Mesenchymal stem cell (in vitro differentiated cells and primary cell): ENCODE results near the gene INSIG1.

Experiments
- DNase-seq: peaks from one replicate; pipeline ENCODE4 v3.0.0-alpha.2; 2013
- H2AFZ ChIP-seq: one replicate; pipeline ENCODE4 v1.6.1; 2013; ENCODE audit warnings: low read depth, mild to moderate bottlenecking, control low read depth, inconsistent platforms, low read length, moderate library complexity
- H2AK5ac ChIP-seq: 2 replicates; pipeline ENCODE4 v1.6.1; 2013; ENCODE audit warnings: low read length, moderate library complexity, mild to moderate bottlenecking, inconsistent platforms; ENCODE audit not compliant: severe bottlenecking
- H2BK120ac ChIP-seq: one replicate; pipeline ENCODE4 v1.6.1; 2013; ENCODE audit warnings: low read depth, mild to moderate bottlenecking, inconsistent platforms, low read length, moderate library complexity
- H2BK12ac ChIP-seq, 2 experiments: one replicate each; pipeline ENCODE4 v1.6.1; 2013; ENCODE audit warnings: inconsistent platforms in 2 of 2, low read length in 2 of 2, mild to moderate bottlenecking in 2 of 2, moderate library complexity in 2 of 2, control low read depth in 1 of 2
- H2BK15ac ChIP-seq: one replicate; pipeline ENCODE4 v1.6.1; 2013; ENCODE audit warnings: mild to moderate bottlenecking, low read depth, inconsistent platforms; ENCODE audit not compliant: poor library complexity, severe bottlenecking
- H2BK5ac ChIP-seq: 2 replicates; pipeline ENCODE4 v1.6.1; 2013; ENCODE audit warnings: low read depth, mild to moderate bottlenecking, low read length, control low read depth, inconsistent platforms; ENCODE audit not compliant: poor library complexity, severe bottlenecking
- H3K14ac ChIP-seq, 2 experiments: one replicate each; pipeline ENCODE4 v1.6.1; 2013; ENCODE audit warnings: inconsistent platforms in 2 of 2, low read length in 2 of 2, control low read depth in 1 of 2, mild to moderate bottlenecking in 1 of 2, moderate library complexity in 1 of 2
- H3K18ac ChIP-seq, 2 experiments: one replicate each; pipeline ENCODE4 v1.6.1; 2013; ENCODE audit warnings: inconsistent platforms in 2 of 2, low read length in 2 of 2, control low read depth in 1 of 2, low read depth in 1 of 2, mild to moderate bottlenecking in 1 of 2
- H3K23ac ChIP-seq, 2 experiments: one replicate each; pipeline ENCODE4 v1.6.1; 2013; ENCODE audit warnings: inconsistent platforms in 2 of 2, low read length in 2 of 2, mild to moderate bottlenecking in 2 of 2, moderate library complexity in 2 of 2, control low read depth in 1 of 2
- H3K27ac ChIP-seq: 2 replicates; pipeline ENCODE4 v1.5.1; 2013; ENCODE audit warnings: mild to moderate bottlenecking, moderate library complexity, low read length, control low read depth, inconsistent platforms; ENCODE audit not compliant: poor library complexity, severe bottlenecking
- H3K27me3 ChIP-seq, 2 experiments: 2 replicates each; pipeline versions ENCODE4 v1.6.1 to v1.7.0; 2013; ENCODE audit warnings: low read length in 2 of 2, mild to moderate bottlenecking in 2 of 2, moderate library complexity in 2 of 2, control low read depth in 1 of 2, inconsistent platforms in 1 of 2; ENCODE audit not compliant: control insufficient read depth in 1 of 2, insufficient read depth in 1 of 2
- H3K36me3 ChIP-seq, 2 experiments: 2 replicates each; pipeline versions ENCODE4 v1.6.1 to v1.7.0; 2013; ENCODE audit warnings: low read length in 2 of 2, control low read depth in 1 of 2, inconsistent platforms in 1 of 2, low read depth in 1 of 2, mild to moderate bottlenecking in 1 of 2; ENCODE audit not compliant: insufficient read depth in 2 of 2, control insufficient read depth in 1 of 2
- H3K4ac ChIP-seq, 2 experiments: one replicate each; pipeline ENCODE4 v1.6.1; 2013; ENCODE audit warnings: inconsistent platforms in 2 of 2, low read length in 2 of 2, mild to moderate bottlenecking in 2 of 2, moderate library complexity in 2 of 2, control low read depth in 1 of 2, low read depth in 1 of 2
- H3K4me1 ChIP-seq: 2 replicates; pipeline ENCODE4 v1.6.1; 2013; ENCODE audit warnings: low read depth, low read length, control low read depth; ENCODE audit not compliant: control insufficient read depth, insufficient read depth
- H3K4me2 ChIP-seq: 2 replicates; pipeline ENCODE4 v1.6.1; 2013; ENCODE audit warnings: low read length, mild to moderate bottlenecking, inconsistent platforms; ENCODE audit not compliant: poor library complexity, severe bottlenecking
- H3K4me3 ChIP-seq, 2 experiments: 2 replicates each; pipeline versions ENCODE4 v1.5.1 to v1.7.0; 2013; ENCODE audit warnings: low read length in 2 of 2, mild to moderate bottlenecking in 2 of 2, control low read depth in 1 of 2, low read depth in 1 of 2; ENCODE audit not compliant: insufficient read depth in 1 of 2
- H3K79me1 ChIP-seq: replicated peaks from 2 replicates; pipeline ENCODE4 v1.6.1; 2013; ENCODE audit warnings: mild to moderate bottlenecking, control low read depth, low read length, inconsistent platforms; ENCODE audit not compliant: poor library complexity, severe bottlenecking
- H3K9ac ChIP-seq: 2 replicates; pipeline ENCODE4 v1.7.0; 2013; ENCODE audit warnings: mild to moderate bottlenecking, low read length, moderate library complexity
- H3K9me3 ChIP-seq: 2 replicates; pipeline ENCODE4 v1.7.0; 2013; ENCODE audit warnings: mild to moderate bottlenecking, low read length; ENCODE audit not compliant: control insufficient read depth
- H4K8ac ChIP-seq: one replicate; pipeline ENCODE4 v1.6.1; 2013; ENCODE audit warnings: inconsistent platforms, mild to moderate bottlenecking, low read length, moderate library complexity
- H4K91ac ChIP-seq: one replicate; pipeline ENCODE4 v1.6.1; 2013; ENCODE audit warnings: mild to moderate bottlenecking, low read length, inconsistent platforms
- WGBS: methylation state at CpG from one replicate; pipeline ENCODE4 v1.1.7; 2013; ENCODE audit warnings: mixed read lengths; 5-methylcytosine and 5-hydroxymethylcytosine counted together

INSIG1 gene

GRCh38 chr7:155310425-155311114 is 12.9 kb downstream of the INSIG1 start:
- no peak overlapping the region for H3K23ac ChIP-seq
- no peak overlapping the region for H3K4me3 ChIP-seq
- no peak overlapping the region for H2BK120ac ChIP-seq
- H3K14ac ChIP-seq: peak overlapping the region in 1 of 2 experiments; percentile 18
- H3K79me1 ChIP-seq: peaks cover 10% of the 10 kb centered on the region
- H4K8ac ChIP-seq: no peak overlapping the region
- H3K9me3 ChIP-seq: no peaks in the 10 kb centered on the region
- DNase-seq: no peak
- no peak overlapping the region for H3K4ac ChIP-seq
- no peak overlapping the region for H3K18ac ChIP-seq
- H2BK5ac ChIP-seq: no peak overlapping the region
- peaks cover 13 to 58% of the 10 kb centered on the region in 2 experiments for H3K36me3 ChIP-seq
- no peak overlapping the region for H2BK15ac ChIP-seq
- H4K91ac ChIP-seq: no peak overlapping the region
- no peaks in the 10 kb centered on the region for H3K27me3 ChIP-seq
- H2AK5ac ChIP-seq: no peak overlapping the region
- no peaks in the 10 kb centered on the region for H3K4me1 ChIP-seq
- no peak overlapping the region for H2AFZ ChIP-seq
- 98% methylated on average over 13 of the region's 13 CpGs for WGBS
- no peak overlapping the region for H3K4me2 ChIP-seq
- no peak overlapping the region for H2BK12ac ChIP-seq
- no peak overlapping the region for H3K27ac ChIP-seq
- H3K9ac ChIP-seq: no peak overlapping the region

GRCh38 chr7:155311826-155312537 is 14.3 kb downstream of the INSIG1 start:
- H3K79me1 ChIP-seq: peaks cover under 1% of the 10 kb centered on the region
- no peaks in the 10 kb centered on the region for H3K27me3 ChIP-seq
- no peak overlapping the region for H4K8ac ChIP-seq
- H3K14ac ChIP-seq: no peak overlapping the region
- H3K4me3 ChIP-seq: no peak overlapping the region
- no peak overlapping the region for H2AK5ac ChIP-seq
- H2AFZ ChIP-seq: no peak overlapping the region
- no peak overlapping the region for H3K4ac ChIP-seq
- H3K23ac ChIP-seq: no peak overlapping the region
- no peaks in the 10 kb centered on the region for H3K4me1 ChIP-seq
- H2BK5ac ChIP-seq: no peak overlapping the region
- H4K91ac ChIP-seq: no peak overlapping the region
- H3K9ac ChIP-seq: no peak overlapping the region
- H3K4me2 ChIP-seq: no peak overlapping the region
- no peak overlapping the region for H2BK120ac ChIP-seq
- WGBS: 86% methylated on average over 8 of the region's 8 CpGs
- H3K18ac ChIP-seq: no peak overlapping the region
- no peak overlapping the region for H3K27ac ChIP-seq
- no peak for DNase-seq
- no peak overlapping the region for H2BK15ac ChIP-seq
- peaks cover 9 to 44% of the 10 kb centered on the region in 2 experiments for H3K36me3 ChIP-seq
- no peaks in the 10 kb centered on the region for H3K9me3 ChIP-seq
- H2BK12ac ChIP-seq: no peak overlapping the region

- no peaks in the 10 kb centered on the region for H3K4me1 ChIP-seq
- no peak overlapping the region for H3K9ac ChIP-seq
- H2BK120ac ChIP-seq: no peak overlapping the region
- no peak overlapping the region for H3K4ac ChIP-seq
- H3K27ac ChIP-seq: no peak overlapping the region
- no peak overlapping the region for H3K4me3 ChIP-seq
- no peaks in the 10 kb centered on the region for H3K79me1 ChIP-seq
- no peak overlapping the region for H2AFZ ChIP-seq
- no peak overlapping the region for H3K4me2 ChIP-seq
- no peak overlapping the region for H4K91ac ChIP-seq
- H3K9me3 ChIP-seq: no peaks in the 10 kb centered on the region
- no peak overlapping the region for H2BK15ac ChIP-seq
- H3K18ac ChIP-seq: no peak overlapping the region
- H2BK12ac ChIP-seq: no peak overlapping the region
- H3K27me3 ChIP-seq: no peaks in the 10 kb centered on the region
- no peak overlapping the region for H3K23ac ChIP-seq
- no peak overlapping the region for H4K8ac ChIP-seq
- no peak for DNase-seq
- no peak overlapping the region for H2AK5ac ChIP-seq
- H2BK5ac ChIP-seq: no peak overlapping the region
- peaks cover 9 to 38% of the 10 kb centered on the region in 2 experiments for H3K36me3 ChIP-seq
- WGBS: 65% methylated on average over 7 of the region's 7 CpGs
- no peak overlapping the region for H3K14ac ChIP-seq
Observed at GRCh38 chr7:155312633-155313032, 15.0 kb downstream of the INSIG1 start.

- no peak overlapping the region for H2BK15ac ChIP-seq
- H3K27ac ChIP-seq: no peak overlapping the region
- H3K4me3 ChIP-seq: no peak overlapping the region
- no peak overlapping the region for H2AFZ ChIP-seq
- H2BK5ac ChIP-seq: no peak overlapping the region
- no peak overlapping the region for H3K23ac ChIP-seq
- no peaks in the 10 kb centered on the region for H3K9me3 ChIP-seq
- H3K9ac ChIP-seq: no peak overlapping the region
- H3K27me3 ChIP-seq: no peaks in the 10 kb centered on the region
- no peak overlapping the region for H2AK5ac ChIP-seq
- H3K36me3 ChIP-seq: peaks cover 9 to 33% of the 10 kb centered on the region in 2 experiments
- H4K8ac ChIP-seq: no peak overlapping the region
- 81% methylated on average over 8 of the region's 8 CpGs for WGBS
- no peak overlapping the region for H3K4me2 ChIP-seq
- H2BK12ac ChIP-seq: no peak overlapping the region
- no peak overlapping the region for H4K91ac ChIP-seq
- no peaks in the 10 kb centered on the region for H3K4me1 ChIP-seq
- H3K79me1 ChIP-seq: no peaks in the 10 kb centered on the region
- no peak overlapping the region for H3K4ac ChIP-seq
- H2BK120ac ChIP-seq: no peak overlapping the region
- no peak overlapping the region for H3K18ac ChIP-seq
- DNase-seq: no peak
- H3K14ac ChIP-seq: no peak overlapping the region
Observed at GRCh38 chr7:155313096-155313495, 15.4 kb downstream of the INSIG1 start.
